GF-D8 (cell line): ENCODE measurements around the gene EIF3I.
"Not testable (repeated sequence)": the region's sequence is repeated elsewhere in the genome, so short reads cannot be mapped to it uniquely, and the experiment has no call there.

Experiments
- DNase-seq: peaks from one replicate; lab custom pipeline; 2025; lab: John Stamatoyannopoulos, UW

The EIF3I gene

GRCh38 chr1:32232558-32233304 lies 10.5 kb downstream of the EIF3I start:
- DNase-seq = no peak

GRCh38 chr1:32234792-32235191 lies 12.6 kb downstream of the EIF3I start:
- no peak for DNase-seq

- no peak for DNase-seq
Measured at GRCh38 chr1:32239337-32239736, 17.1 kb downstream of the EIF3I start.

GRCh38 chr1:32239790-32240139 lies 17.6 kb downstream of the EIF3I start:
- no peak for DNase-seq

- DNase-seq = no peak
Measured at GRCh38 chr1:32240140-32240951, 18.1 kb downstream of the EIF3I start.

- no peak for DNase-seq
Measured at GRCh38 chr1:32241001-32241763, 19.0 kb downstream of the EIF3I start.

- no peak for DNase-seq
Measured at GRCh38 chr1:32242341-32242851, 20.2 kb downstream of the EIF3I start.

- DNase-seq = no peak
Measured at GRCh38 chr1:32246888-32247273, 24.7 kb downstream of the EIF3I start, which contains the start of gene FAM167B. FAM167B (plus strand) TSS chr1:32247222; CDS start chr1:32247422, 200 bp downstream.

- no peak for DNase-seq
Measured at GRCh38 chr1:32247452-32247851, 25.2 kb downstream of the EIF3I start.

GRCh38 chr1:32247983-32248889 lies 26.0 kb downstream of the EIF3I start:
- DNase-seq = no peak

GRCh38 chr1:32249831-32250525 lies 27.8 kb downstream of the EIF3I start:
- DNase-seq = no peak

- DNase-seq = no peak
Measured at GRCh38 chr1:32250893-32251716, 28.9 kb downstream of the EIF3I start, which contains the start of gene LCK. LCK (plus strand) TSS chr1:32251265; CDS start chr1:32274330, 23,065 bp downstream.

GRCh38 chr1:32255072-32256071 lies 33.2 kb downstream of the EIF3I start:
- no peak for DNase-seq

- no peak for DNase-seq
Measured at GRCh38 chr1:32256473-32257226, 34.4 kb downstream of the EIF3I start.

GRCh38 chr1:32257227-32257508 lies 35.0 kb downstream of the EIF3I start:
- no peak for DNase-seq

- not testable (repeated sequence) for DNase-seq
Measured at GRCh38 chr1:32263236-32263593, 41.0 kb downstream of the EIF3I start.

GRCh38 chr1:32263744-32264143 lies 41.5 kb downstream of the EIF3I start:
- no peak for DNase-seq

- no peak for DNase-seq
Measured at GRCh38 chr1:32265846-32266245, 43.6 kb downstream of the EIF3I start.
